Activated CD4-positive, alpha-beta memory T cell treated with anti-CD3 and anti-CD28 coated beads, Interleukin-2, amount 10 ng/mL, durations not matched to agents 7 days and 5 days (primary cell): ENCODE results near the gene ATG10. TPM values are rescaled to one million over a fixed set of nuclear protein-coding genes. Genes with fewer than 3 reads are reported as not detected.
"Not testable (repeated sequence)": the region's sequence is repeated elsewhere in the genome, so short reads cannot be mapped to it uniquely, and the experiment has no call there.

ENCODE experiments used
- CTCF ChIA-PET: fragments of 350-600 bp; sonication (Branson Sonifier 250); formaldehyde crosslinking; loops from one replicate; lab custom pipeline; 2021; ENCODE audit warnings: antibody characterized with exemption, inconsistent platforms; lab: Charles Lee
- POLR2A ChIA-PET: fragments of 350-600 bp; sonication (Branson Sonifier 250); formaldehyde crosslinking; loops from one replicate; lab custom pipeline; 2021; ENCODE audit warnings: antibody characterized with exemption; lab: Charles Lee
- DNase-seq: peaks from one replicate; pipeline ENCODE4 v3.0.0-alpha.2; 2020
- H3K27ac Mint-ChIP-seq: one replicate; pipeline ENCODE4 v1.8.0; 2021; ENCODE audit warnings: mild to moderate bottlenecking, mixed read lengths
- H3K27me3 Mint-ChIP-seq: one replicate; pipeline ENCODE4 v1.8.0; 2021; ENCODE audit warnings: mixed read lengths
- H3K36me3 Mint-ChIP-seq: one replicate; pipeline ENCODE4 v1.8.0; 2021; ENCODE audit warnings: low read depth, mixed read lengths
- H3K4me1 Mint-ChIP-seq: one replicate; pipeline ENCODE4 v1.8.0; 2021; ENCODE audit warnings: mixed read lengths
- H3K4me3 Mint-ChIP-seq: one replicate; pipeline ENCODE4 v1.8.0; 2021; ENCODE audit warnings: mild to moderate bottlenecking, mixed read lengths
- H3K9me3 Mint-ChIP-seq: one replicate; pipeline ENCODE4 v1.8.0; 2021; ENCODE audit warnings: mixed read lengths
- total RNA-seq, 2 experiments: library from RNA; stranded (reverse); gene quantifications; one replicate each; pipeline ENCODE4 v1.2.3, GENCODE V29; 2021

Gene ATG10
- total RNA-seq, 2 experiments from 2014 or later: 9.0 to 10.5 TPM

GRCh38 chr5:81989204-81989603 lies 17.4 kb downstream of the ATG10 start:
- DNase-seq: no peak
- no peaks in the 10 kb centered on the region for H3K4me1 Mint-ChIP-seq
- H3K4me3 Mint-ChIP-seq: no peak overlapping the region
- ChIA-PET CTCF (no interaction called here), POLR2A (no interaction called here)
- no peaks in the 10 kb centered on the region for H3K27me3 Mint-ChIP-seq
- no peak overlapping the region for H3K27ac Mint-ChIP-seq
- H3K36me3 Mint-ChIP-seq: peaks cover 31% of the 10 kb centered on the region
- H3K9me3 Mint-ChIP-seq: peaks cover 4% of the 10 kb centered on the region

GRCh38 chr5:81994679-81995078 lies 22.9 kb downstream of the ATG10 start:
- DNase-seq: no peak
- ChIA-PET POLR2A (no interaction called here), CTCF (no interaction called here)
- Mint-ChIP-seq H3K27ac (no peak overlapping the region), H3K9me3 (peaks cover 25% of the 10 kb centered on the region), H3K4me1 (peaks cover 2% of the 10 kb centered on the region), H3K4me3 (no peak overlapping the region), H3K36me3 (peaks cover 60% of the 10 kb centered on the region), H3K27me3 (no peaks in the 10 kb centered on the region)

GRCh38 chr5:81995407-81995806 lies 23.6 kb downstream of the ATG10 start:
- no peak overlapping the region for H3K4me3 Mint-ChIP-seq
- H3K27me3 Mint-ChIP-seq: no peaks in the 10 kb centered on the region
- DNase-seq: no peak
- POLR2A ChIA-PET: no interaction called here
- peaks cover 29% of the 10 kb centered on the region for H3K9me3 Mint-ChIP-seq
- H3K36me3 Mint-ChIP-seq: peaks cover 63% of the 10 kb centered on the region
- no peak overlapping the region for H3K27ac Mint-ChIP-seq
- CTCF ChIA-PET: no interaction called here
- peaks cover 2% of the 10 kb centered on the region for H3K4me1 Mint-ChIP-seq

GRCh38 chr5:82004511-82004910 lies 32.7 kb downstream of the ATG10 start:
- Mint-ChIP-seq H3K27me3 (no peaks in the 10 kb centered on the region), H3K9me3 (peaks cover 6% of the 10 kb centered on the region), H3K4me3 (no peak overlapping the region), H3K36me3 (peaks cover 7% of the 10 kb centered on the region), H3K27ac (no peak overlapping the region), H3K4me1 (no peaks in the 10 kb centered on the region)
- POLR2A ChIA-PET: no interaction called here
- DNase-seq: no peak
- CTCF ChIA-PET: no interaction called here

- H3K4me1 Mint-ChIP-seq, H3K27me3 Mint-ChIP-seq, H3K27ac Mint-ChIP-seq, DNase-seq, H3K9me3 Mint-ChIP-seq, CTCF ChIA-PET, H3K4me3 Mint-ChIP-seq, POLR2A ChIA-PET: not testable (repeated sequence)
- H3K36me3 Mint-ChIP-seq: peaks cover 11% of the 10 kb centered on the region
Observed at GRCh38 chr5:82009869-82010268, 38.0 kb downstream of the ATG10 start.

GRCh38 chr5:82010696-82011095 lies 38.9 kb downstream of the ATG10 start:
- Mint-ChIP-seq H3K4me3 (no peak overlapping the region), H3K9me3 (peaks cover 5% of the 10 kb centered on the region), H3K27me3 (no peaks in the 10 kb centered on the region), H3K27ac (no peak overlapping the region), H3K4me1 (no peaks in the 10 kb centered on the region), H3K36me3 (peaks cover 11% of the 10 kb centered on the region)
- ChIA-PET POLR2A (no interaction called here), CTCF (no interaction called here)
- DNase-seq: no peak

- peaks cover 5% of the 10 kb centered on the region for H3K9me3 Mint-ChIP-seq
- CTCF ChIA-PET: interaction anchor here (0.6 kb wide), 1 partner anchor 1080 kb away, joined by 3 read pairs; no protein-coding TSS in a partner anchor
Observed at GRCh38 chr5:82011761-82012160, 39.9 kb downstream of the ATG10 start.

GRCh38 chr5:82014644-82015043 lies 42.8 kb downstream of the ATG10 start:
- H3K4me3 Mint-ChIP-seq, CTCF ChIA-PET, H3K27me3 Mint-ChIP-seq, H3K27ac Mint-ChIP-seq, H3K9me3 Mint-ChIP-seq, DNase-seq, H3K4me1 Mint-ChIP-seq, POLR2A ChIA-PET: not testable (repeated sequence)
- peaks cover 17% of the 10 kb centered on the region for H3K36me3 Mint-ChIP-seq

More at GRCh38 chr5:82011761-82012160, 39.9 kb downstream of the ATG10 start:
- POLR2A ChIA-PET: no interaction called here
- Mint-ChIP-seq H3K4me1 (no peaks in the 10 kb centered on the region), H3K27me3 (no peaks in the 10 kb centered on the region), H3K27ac (no peak overlapping the region), H3K36me3 (peaks cover 17% of the 10 kb centered on the region), H3K4me3 (no peak overlapping the region)
- DNase-seq: no peak

- Mint-ChIP-seq H3K4me1 (no peaks in the 10 kb centered on the region), H3K4me3 (no peak overlapping the region), H3K36me3 (peaks cover 9% of the 10 kb centered on the region), H3K27me3 (no peaks in the 10 kb centered on the region), H3K27ac (no peak overlapping the region), H3K9me3 (peaks cover 7% of the 10 kb centered on the region)
- DNase-seq: no peak
- ChIA-PET CTCF (no interaction called here), POLR2A (no interaction called here)
Observed at GRCh38 chr5:82018462-82018861, 46.6 kb downstream of the ATG10 start.

- H3K36me3 Mint-ChIP-seq: peaks cover 5% of the 10 kb centered on the region
- no peak overlapping the region for H3K4me3 Mint-ChIP-seq
- ChIA-PET CTCF (no interaction called here), POLR2A (no interaction called here)
- no peaks in the 10 kb centered on the region for H3K27me3 Mint-ChIP-seq
- peaks cover 5% of the 10 kb centered on the region for H3K9me3 Mint-ChIP-seq
- no peak overlapping the region for H3K27ac Mint-ChIP-seq
- no peak for DNase-seq
- no peaks in the 10 kb centered on the region for H3K4me1 Mint-ChIP-seq
Observed at GRCh38 chr5:82019342-82020138, 47.7 kb downstream of the ATG10 start.

GRCh38 chr5:82022499-82022898 lies 50.7 kb downstream of the ATG10 start:
- Mint-ChIP-seq H3K27ac (no peak overlapping the region), H3K9me3 (peaks cover 2% of the 10 kb centered on the region), H3K4me3 (no peak overlapping the region), H3K4me1 (no peaks in the 10 kb centered on the region), H3K27me3 (no peaks in the 10 kb centered on the region), H3K36me3 (no peaks in the 10 kb centered on the region)
- CTCF ChIA-PET: no interaction called here
- POLR2A ChIA-PET: no interaction called here
- no peak for DNase-seq

- ChIA-PET POLR2A (no interaction called here), CTCF (no interaction called here)
- no peak overlapping the region for H3K4me3 Mint-ChIP-seq
- H3K36me3 Mint-ChIP-seq: no peaks in the 10 kb centered on the region
- DNase-seq: no peak
- no peaks in the 10 kb centered on the region for H3K9me3 Mint-ChIP-seq
- H3K27ac Mint-ChIP-seq: no peak overlapping the region
- H3K27me3 Mint-ChIP-seq: no peaks in the 10 kb centered on the region
- H3K4me1 Mint-ChIP-seq: no peaks in the 10 kb centered on the region
Observed at GRCh38 chr5:82023644-82024043, 51.8 kb downstream of the ATG10 start.

- DNase-seq: no peak
- ChIA-PET POLR2A (no interaction called here), CTCF (no interaction called here)
- no peaks in the 10 kb centered on the region for H3K4me1 Mint-ChIP-seq
- H3K36me3 Mint-ChIP-seq: no peaks in the 10 kb centered on the region
- no peak overlapping the region for H3K4me3 Mint-ChIP-seq
- no peaks in the 10 kb centered on the region for H3K27me3 Mint-ChIP-seq
- peaks cover 2% of the 10 kb centered on the region for H3K9me3 Mint-ChIP-seq
- no peak overlapping the region for H3K27ac Mint-ChIP-seq
Observed at GRCh38 chr5:82031220-82032119, 59.6 kb downstream of the ATG10 start.
